NCI-H446 treated with DMSO at 0.1 percent for 48 hours (cell line): ENCODE results near the gene COL13A1.

Experiments used
- DNase-seq: peaks from one replicate; lab custom pipeline; 2025; lab: John Stamatoyannopoulos, UW

The COL13A1 gene

DNA sequence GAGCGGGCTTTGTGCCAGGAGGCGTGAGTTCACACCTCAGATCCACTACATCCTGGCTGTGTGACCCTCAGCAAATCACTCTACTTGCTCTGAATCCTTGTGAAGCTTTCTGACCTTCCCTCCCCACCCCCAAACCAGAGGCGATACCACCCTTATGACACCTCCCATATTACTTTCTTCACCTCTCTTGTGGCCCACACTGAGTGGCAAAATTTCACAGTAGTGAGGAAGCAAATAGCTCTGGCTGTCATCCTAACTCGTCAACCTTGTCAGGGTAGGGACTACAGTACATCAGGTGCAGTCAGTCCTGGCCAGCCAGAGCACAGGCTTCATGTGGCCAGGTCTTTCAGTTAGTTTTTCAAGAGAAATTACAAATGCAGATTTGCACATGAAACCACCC lies 19.1 kb downstream of the COL13A1 start:
- DNase-seq, result no peak

DNA sequence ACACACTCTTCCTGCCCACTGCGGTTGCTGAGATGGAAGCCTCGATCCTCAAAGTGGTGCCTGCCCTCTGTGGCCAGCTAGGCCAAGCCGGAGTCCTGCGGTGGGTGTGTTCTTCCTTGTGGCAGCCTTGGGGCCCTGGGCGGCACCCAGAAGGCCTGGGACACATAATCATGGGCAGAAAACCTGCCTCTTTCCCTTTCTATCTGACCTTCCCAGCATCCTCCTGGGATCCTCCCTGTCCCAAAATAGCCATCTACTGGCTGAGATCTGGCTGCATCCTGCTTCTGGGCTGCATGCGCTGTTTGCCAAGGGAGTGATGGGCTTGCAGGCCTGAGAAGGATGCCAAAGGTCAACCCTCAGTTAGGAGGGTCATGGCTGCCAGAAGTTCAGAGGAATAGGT lies 23.9 kb downstream of the COL13A1 start:
- no peak for DNase-seq

DNA sequence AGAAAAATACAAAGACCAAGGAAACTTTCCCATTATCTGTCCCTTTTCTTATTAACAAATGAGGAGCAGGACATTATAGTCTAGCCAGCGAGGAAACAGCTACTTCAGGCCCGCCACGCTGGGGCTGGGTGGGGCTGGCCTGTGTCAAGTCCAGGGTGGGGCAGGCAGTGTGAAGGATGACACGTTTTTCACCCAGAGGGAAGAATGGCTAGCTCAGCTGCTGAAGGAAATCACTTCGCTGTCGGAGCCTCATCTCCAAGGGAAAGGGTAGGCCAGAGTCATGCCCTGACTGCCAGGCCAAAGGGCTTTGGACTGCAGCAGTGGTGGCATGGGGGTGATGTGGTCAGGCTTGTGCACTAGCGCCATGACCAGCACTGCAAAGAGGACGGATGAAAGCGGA lies 24.4 kb downstream of the COL13A1 start:
- no peak for DNase-seq

DNA sequence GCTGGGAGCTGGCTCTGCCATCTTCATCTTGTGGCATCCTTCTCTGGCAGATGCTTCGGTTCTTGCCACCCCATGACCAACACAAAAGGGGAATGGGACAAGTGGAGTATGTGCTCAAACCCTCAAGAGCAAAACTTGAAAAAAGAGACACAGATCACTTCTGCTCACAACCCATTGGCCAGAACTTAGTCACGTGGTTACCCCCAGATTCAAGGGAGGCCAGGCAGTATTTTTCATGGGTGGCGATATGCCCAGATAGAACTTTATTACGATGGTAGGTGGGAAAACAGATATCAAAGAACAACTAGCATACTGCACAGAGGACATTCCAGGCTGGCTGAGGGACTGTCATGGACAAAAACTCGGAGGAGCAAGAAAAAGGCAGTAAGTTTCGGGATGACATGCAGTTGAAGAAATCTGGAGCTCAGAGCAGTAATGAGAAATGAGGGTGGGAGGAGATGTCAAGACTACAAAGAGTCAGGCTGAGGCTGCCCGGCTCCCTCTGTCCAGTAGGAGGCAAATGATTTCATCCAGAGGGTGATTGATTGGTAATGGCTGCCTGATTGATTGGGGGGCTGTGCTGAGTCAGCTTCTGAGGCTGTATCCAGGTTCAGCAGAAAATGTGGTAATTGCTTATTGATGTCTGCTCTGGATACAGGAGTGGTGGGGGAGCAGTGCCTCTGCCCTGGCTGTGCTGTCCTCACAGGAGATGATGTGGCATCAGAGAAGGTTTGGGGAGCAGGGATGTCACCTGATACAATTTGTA lies 25.3 kb downstream of the COL13A1 start:
- no peak for DNase-seq

DNA sequence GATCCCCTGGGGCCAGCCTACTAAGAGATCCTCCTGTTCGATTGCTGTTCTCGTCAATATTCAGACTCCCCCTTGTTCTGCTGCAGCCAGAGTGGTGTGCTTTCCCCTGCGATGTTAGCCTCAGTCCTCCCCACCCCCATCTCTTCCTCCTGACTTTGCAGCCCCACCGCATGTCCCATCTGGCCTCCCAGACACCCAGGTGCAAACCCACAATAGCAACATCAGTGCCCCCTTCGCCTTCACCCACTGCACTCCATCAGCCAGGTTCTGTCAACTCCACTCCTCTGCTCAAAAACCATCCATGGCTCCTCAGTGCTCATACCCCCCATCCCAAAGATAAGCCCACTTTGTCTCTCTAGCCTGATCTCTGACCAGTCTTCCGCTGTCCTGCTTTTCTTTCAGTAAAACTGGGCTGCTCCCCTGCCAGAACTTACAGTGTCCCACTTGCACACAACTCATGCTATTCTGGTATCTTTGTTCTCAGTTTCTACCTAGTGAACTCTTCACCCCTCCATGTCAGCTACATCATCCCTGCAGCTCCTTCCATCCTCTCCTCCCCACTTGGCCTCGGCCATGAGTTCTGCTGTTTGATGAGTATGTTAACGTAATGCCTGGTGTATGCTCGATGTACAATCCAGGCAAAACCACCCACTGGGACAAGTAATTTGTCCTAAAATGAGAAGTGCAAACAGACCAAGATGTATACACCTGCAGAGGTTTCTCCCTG lies 26.6 kb downstream of the COL13A1 start:
- no peak for DNase-seq

DNA sequence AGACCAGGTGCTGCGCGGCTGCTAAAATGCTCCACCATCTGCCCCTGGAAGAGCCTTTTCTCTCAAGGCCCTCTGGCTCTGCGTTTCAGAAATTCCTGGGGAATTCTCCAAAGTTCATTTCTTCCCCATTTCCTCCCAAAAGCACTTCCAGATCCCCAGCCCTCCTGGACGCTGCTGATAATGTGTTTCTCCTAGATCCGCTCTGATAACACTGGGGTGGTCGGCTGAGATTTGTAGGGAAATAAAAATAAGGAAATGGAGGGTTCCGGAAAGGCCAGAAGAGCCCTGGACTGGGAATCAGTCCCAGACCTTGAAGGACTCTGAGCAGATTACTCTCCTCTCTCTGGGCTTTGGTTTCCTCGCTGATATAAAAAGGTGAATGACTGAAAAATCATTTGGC lies 28.1 kb downstream of the COL13A1 start:
- DNase-seq, result no peak

DNA sequence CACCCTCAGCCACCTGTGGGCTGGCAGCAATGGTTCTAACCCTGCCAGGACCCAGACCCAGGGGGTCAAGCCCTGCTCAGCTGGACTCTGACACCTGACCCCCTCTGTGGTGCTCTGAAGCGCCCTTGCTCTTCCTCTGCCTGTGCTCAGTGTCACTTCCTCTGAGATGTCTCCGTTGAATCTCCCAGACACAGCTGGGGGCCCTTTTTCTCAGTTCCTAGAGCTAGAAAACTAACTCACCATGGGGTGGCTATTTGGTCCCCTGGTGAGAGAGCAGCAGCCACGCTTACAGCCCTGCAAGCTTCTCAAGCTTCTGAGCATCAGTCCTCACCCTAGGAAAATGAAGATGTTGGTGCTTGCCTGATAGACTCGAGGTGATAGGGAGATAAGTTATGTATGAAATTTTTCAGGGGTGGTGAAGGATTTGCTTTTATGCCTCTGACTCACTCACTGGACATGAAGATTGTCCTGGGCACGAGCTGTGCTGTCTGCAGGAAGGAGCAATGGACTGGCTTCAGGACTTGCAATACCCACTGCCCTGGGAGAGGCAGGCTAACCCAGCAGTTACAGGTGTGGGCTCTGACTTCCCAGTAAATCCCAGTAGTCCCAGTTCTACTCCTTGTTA lies 29.6 kb downstream of the COL13A1 start:
- no peak for DNase-seq

DNA sequence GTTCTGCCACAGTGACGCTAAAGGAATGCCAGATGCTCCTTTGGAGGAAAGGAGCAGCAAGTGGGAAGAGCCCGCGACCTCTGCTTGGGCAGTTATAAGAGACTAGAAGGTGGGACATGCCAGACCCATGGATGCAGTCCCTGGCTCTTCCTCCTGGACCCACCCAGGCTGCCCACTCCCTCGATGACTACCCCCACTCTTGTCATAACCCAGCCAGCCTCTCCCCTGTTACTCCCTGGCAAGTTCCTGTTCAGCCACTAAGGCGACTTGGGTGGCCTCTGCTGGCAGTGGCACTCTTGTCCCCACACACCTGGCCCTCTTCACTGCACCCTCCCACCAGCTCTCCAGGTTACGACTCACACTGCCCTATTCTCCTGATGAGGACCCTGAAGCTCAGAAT lies 33.5 kb downstream of the COL13A1 start:
- no peak for DNase-seq

DNA sequence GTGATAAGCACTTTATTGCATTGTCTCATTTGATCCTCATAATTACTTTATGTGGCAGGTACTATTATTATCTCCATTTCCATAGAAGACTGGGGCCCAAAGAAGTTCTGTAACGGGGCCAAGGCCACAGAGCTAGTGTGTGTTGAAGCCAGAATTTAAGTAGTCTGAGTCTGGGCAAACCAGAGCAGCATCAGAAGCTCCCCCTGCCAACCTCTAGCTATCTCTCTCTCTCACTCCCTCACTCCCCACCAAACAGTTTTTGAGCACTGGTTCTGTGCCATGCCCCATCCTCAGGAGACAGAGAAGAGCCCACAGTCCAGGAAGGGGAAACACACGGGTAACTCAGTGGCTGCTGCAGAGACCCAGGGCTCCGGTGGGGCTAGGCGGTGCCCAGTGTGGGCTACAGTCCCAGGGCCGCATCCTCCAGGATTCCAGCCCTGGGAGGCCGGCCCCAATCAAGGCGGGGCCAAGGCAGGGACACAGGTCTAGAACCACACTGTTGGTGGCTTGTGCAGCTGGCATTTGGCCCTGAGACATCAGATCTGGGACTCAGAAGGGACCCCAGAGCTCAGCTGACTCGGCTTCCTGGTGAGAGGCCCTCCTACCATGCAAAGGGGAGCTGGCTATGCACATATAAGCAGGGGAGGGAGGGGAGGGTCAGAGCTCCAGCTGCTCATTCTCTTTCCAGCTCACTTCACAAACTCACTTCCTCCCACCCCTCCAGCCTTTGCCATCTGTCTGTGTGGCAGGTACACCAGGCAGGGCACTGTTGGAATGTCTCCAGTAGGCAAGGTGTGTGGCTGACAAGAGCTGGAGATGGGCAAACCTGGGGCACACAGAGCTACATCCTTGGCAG lies 34.4 kb downstream of the COL13A1 start:
- no peak for DNase-seq

DNA sequence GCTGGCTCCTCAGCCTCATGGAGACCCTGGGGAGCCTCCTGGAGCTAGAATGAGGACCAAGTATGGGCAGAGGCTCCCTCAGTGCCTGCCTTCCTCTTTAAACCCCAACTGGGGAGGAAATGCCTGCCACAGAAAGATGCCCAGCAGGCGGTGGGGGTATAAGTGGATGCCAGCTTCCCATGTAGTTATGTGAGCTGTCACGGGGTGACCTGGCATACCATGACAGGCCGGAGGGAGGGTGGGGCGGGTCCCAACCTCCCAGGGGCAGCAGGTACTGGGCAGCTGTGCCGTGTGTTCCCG lies 35.0 kb downstream of the COL13A1 start:
- DNase-seq, result no peak

DNA sequence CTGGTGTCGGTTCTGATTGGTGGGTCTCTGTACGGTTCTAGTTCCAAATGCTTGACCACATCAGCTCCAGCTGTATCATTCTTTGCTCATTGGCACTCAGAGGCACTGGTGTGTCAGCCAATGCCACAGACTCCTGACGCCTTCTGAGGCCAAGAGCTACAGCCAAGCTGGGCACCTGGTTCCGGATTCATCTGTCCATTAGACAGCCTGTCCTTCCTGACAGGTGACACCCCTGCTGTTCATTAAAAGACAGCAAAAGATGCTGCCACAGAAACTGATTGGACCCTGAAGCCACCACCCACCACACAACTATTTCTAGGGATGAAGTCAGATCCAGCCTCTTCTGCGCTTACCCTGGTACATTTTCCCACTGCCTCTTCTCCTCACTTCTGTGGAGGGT lies 35.6 kb downstream of the COL13A1 start:
- DNase-seq, result no peak

DNA sequence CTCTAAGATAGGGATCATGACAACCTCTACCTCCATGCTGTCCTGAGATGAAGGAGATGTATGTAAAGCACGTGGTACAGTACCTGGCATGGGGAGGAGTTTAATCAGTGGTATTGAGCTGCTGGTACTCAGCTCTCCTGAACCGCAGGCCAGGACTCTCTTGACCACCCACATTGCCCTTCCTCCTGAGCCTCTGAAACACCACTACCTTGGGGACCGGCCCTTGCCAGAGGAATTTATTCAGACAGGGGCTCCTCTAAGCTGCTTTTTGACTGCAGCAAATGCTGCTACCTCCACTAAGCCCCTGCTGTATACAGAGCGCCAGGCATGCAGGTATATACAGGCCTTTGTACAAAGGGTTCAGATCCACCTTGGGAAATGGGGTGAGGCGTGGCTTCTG lies 36.7 kb downstream of the COL13A1 start:
- DNase-seq, result no peak

DNA sequence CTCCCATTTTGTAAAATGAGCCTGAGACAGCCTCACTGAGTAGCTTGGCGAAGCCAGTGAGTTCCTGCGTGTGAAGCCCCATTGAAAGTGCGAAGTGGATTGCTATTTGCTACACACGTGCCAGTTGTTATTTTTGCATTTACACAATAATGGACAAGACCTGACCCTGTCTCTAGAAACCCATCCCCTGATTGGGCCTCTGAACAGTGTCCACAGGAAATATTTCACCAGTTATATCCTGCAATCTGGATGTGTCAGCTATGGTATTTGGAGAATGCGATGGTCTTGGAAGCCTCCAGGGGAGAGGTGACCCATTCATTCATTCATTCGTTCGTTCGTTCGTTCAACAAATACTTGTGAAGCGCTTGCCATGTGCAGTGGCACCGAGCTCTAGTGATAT lies 37.1 kb downstream of the COL13A1 start:
- no peak for DNase-seq

DNA sequence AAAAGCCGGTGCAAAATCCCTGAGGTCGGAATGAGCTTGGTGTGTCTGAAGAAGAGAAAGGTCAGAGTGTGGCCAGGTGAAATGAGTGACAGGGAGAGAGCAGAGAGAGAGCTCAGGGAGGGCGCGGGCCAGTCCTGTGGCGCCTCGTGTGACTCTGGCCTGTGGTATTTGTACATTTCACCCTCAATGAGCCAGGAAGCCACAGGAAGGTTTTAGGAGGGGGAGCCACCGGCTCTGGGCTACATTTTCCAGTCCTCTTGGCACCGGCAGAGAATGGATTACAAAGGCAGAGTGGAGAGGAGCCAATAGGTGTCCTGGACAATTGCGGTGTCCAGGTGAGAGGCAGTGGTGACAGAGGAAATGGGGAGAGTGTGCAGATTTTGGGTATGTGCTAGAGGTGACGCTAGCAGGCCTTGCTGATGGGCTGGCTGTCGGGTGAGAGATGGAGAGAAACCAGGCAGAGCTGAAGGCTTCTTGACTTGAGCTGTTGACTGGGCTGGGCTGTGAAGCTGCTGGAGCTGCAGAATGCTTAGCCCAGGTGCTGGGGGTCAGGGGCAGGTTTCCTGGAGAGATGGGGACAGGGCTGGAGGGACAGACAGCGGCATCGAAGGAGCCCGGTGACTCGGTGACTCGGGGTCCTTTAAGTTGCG lies 38.1 kb downstream of the COL13A1 start:
- DNase-seq, result no peak

DNA sequence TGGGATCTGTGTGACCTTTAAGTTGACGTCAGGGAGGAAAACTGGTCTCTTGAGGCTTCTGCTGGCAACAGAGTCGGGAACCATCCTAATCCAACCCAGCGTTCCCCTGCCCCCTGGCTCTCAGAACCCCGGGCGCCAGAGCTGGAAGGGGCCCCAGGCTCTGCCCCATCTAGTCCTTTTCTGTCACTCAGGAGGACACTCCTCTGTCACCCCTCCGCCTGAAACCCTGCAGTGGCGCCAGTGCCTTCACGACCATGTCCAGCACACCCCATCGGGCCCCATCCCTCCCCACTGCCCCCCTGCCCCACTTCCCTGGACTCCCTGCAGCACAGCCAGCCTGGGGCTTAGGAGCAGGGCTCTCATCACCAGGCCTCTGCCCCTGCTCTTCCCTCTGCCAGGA lies 39.1 kb downstream of the COL13A1 start:
- no peak for DNase-seq

DNA sequence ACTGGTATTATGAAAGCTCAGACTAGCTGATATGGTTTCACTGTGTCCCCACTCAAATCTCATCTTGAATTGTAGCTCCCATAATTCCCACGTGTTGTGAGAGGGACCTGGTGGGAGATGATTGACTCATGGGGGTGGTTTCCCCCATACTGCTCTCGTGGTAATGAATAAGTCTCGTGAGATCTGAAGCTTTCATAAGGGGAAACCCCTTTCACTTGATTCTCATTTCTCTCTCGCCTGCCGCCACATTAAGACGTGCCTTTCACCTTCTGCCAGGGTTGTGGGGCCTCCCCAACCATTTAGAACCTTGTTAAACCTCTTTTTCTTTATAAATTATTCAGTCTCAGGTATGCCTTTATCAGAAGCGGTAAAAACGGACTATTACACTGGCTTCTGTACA lies 40.3 kb downstream of the COL13A1 start:
- no peak for DNase-seq

DNA sequence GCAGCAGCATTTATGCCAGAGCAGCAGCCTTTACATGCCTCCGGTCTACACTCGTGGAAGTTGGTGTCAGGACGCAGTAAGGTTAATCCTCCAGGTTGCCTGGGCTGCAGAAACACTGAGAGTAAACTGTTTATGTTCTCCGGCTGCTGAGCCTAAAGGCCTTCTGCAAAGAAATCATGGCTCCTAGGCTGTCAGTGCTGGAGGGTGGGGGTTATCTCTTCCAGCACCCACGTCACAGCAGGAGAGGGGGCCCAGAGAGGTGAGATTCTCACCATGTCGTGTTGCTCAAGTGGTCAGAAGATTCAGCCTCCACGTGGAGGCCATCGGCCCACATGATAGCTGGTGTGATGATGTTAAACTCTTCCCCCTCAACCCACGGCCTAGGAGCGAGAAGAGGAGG lies 41.2 kb downstream of the COL13A1 start:
- DNase-seq, result no peak

DNA sequence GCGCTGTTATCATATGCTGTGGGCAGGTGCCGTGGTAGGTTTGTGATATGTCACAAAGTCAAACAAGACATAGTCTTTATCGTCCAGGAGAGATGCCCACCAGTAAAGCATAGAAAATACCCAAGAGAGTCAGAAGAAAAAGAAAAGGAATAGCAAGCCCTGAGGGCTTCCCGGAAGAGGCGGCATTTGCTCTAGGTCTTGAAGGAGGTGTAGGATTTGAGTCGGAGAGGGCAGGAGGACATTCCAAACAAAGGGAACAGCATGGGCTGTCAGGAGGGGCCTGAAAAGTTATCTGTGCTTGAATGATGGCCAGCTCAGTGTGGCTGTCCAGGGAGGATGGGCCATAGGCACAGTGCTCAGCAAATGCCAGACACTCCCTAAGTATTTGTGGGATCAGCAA lies 42.2 kb downstream of the COL13A1 start:
- no peak for DNase-seq

DNA sequence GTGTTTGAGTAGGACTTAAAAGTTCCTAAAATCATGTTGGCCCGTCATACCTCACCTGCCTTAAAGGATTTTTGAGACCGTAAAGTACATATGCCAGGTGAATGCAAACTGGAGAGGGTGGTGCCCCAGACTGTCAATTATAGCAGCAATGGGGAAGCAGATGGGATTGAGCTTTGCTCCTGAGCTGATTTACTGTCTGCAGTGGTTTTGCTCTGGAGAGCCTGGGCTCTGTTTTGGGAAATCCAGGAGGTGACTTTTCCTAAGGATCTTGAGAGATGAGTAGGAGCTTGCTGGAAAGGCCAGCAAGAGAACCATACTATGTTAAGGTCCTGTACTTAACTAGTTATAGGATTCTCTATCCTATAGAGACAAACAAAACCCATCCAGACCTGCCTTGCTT lies 43.0 kb downstream of the COL13A1 start:
- DNase-seq, result no peak

DNA sequence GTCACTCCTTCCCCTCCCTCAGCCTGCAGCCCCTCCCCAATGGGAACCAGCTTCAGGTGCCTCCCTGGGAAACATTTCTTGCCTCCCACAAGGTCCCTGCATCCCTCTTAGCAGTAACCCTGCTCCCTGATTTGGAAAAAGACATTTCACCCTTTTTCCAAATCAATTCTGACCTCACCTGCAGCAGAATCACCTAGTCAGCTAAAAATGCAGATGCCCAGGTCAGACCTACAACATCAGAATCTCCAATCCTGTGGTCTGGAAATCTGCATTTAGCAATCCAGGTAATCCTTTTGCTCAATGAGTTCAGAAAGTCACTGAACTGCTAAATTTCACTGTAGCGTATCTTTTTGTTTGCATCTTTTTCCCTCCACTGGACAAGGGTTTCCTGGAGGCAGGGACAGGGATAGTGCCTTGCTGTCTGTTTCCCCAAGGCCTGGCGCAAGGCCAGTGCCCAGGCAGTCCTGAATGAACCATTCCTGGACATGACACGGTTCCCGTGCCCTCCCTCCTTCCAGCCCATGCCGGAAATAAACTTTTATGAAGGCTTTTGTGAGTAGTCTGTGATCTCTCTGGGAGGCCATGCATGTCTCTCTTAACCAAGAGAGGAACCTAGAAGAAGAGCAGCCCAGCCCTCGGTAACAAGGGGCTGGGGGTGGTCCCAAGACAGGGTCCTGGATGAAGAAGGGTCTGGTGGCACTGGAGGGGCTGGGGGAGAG lies 44.0 kb downstream of the COL13A1 start:
- DNase-seq, result no peak

DNA sequence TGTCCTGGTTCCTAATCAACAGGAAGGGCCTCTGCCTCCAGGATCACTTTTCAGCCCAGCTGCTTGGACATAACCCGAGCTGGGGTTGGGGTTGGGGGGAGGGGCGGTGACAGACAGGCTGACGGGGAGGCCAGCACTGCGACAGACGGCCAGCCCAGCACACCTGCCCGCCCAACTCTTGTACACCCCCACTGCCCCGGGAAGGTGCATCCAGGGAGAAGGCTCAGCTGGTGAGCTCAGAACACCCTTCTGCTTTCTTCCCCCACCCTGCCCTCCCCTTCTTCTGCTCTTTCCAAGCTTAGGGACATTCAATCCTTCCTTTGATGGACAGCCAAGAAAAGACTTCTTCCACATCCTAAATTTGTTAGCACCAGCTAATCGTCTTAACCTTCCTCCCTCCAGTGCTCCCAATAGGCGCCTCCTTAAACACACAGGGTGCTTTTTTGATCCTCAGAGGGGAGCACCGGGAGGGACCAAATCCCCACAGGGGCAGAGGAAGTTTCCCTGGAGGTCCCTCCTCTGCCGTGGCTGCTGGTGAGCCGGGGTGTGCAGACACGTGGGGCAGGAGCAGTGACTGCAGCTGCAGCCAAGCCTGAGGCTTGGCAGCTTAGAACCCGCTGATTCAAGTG lies 44.7 kb downstream of the COL13A1 start:
- DNase-seq, result no peak
